GM10248 (cell line): ENCODE data around the gene ACER3.
A peak's percentile ranks its signal among the peaks of the same experiment; 100 is the strongest.

ENCODE experiments used
- CTCF ChIA-PET: fragments of 300-600 bp; sonication (Branson Sonifier 250); formaldehyde crosslinking; extraction: SDS; loops from one replicate; lab custom pipeline; 2021; ENCODE audit warnings: antibody characterized with exemption; lab: Yijun Ruan, JAX
- POLR2A ChIA-PET: fragments of 350-650 bp; sonication (Branson Sonifier 250); formaldehyde crosslinking; extraction: SDS; loops from one replicate; lab custom pipeline; 2020; ENCODE audit warnings: antibody characterized with exemption; lab: Yijun Ruan, JAX
- DNase-seq: peaks from one replicate; pipeline ENCODE4 v3.0.0; 2012; ENCODE audit errors: extremely low spot score
- TF ChIP-seq, protein P1 (sequence below): IDR thresholded peaks from 2 replicates; pipeline ENCODE4 v1.5.1; 2012; ENCODE audit warnings: mild to moderate bottlenecking, low read depth; ENCODE audit errors: extremely low read depth, missing control alignments, control extremely low read depth

Gene ACER3

DNA sequence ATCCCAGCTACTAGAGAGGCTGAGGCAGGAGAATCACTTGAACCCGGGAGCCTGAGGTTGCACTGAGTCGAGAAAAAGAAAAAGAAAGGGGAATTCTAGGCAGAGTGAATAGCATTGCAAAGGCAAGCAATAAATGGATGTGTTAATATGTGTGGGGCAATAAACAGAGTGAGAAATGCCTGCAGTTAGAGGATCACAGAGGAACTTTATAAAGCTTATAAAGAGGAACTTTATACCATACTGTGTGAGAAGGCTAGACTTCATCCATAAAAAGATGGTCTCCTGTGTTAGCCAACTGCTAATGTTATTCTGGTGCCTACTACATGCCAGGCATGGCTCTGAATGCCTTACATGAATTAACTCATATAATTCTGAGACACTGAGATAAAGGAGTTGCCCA, 174.3 kb downstream of the ACER3 start:
- TF ChIP-seq, protein P1, sequence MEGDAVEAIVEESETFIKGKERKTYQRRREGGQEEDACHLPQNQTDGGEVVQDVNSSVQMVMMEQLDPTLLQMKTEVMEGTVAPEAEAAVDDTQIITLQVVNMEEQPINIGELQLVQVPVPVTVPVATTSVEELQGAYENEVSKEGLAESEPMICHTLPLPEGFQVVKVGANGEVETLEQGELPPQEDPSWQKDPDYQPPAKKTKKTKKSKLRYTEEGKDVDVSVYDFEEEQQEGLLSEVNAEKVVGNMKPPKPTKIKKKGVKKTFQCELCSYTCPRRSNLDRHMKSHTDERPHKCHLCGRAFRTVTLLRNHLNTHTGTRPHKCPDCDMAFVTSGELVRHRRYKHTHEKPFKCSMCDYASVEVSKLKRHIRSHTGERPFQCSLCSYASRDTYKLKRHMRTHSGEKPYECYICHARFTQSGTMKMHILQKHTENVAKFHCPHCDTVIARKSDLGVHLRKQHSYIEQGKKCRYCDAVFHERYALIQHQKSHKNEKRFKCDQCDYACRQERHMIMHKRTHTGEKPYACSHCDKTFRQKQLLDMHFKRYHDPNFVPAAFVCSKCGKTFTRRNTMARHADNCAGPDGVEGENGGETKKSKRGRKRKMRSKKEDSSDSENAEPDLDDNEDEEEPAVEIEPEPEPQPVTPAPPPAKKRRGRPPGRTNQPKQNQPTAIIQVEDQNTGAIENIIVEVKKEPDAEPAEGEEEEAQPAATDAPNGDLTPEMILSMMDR, result no peak
- CTCF ChIA-PET, result interaction anchor here (1.9 to 3.9 kb wide), 5 partner anchors 10 to 116 kb away, joined by 7 to 24 read pairs (median 16); no protein-coding TSS in a partner anchor
- POLR2A ChIA-PET, result no interaction called here

DNA sequence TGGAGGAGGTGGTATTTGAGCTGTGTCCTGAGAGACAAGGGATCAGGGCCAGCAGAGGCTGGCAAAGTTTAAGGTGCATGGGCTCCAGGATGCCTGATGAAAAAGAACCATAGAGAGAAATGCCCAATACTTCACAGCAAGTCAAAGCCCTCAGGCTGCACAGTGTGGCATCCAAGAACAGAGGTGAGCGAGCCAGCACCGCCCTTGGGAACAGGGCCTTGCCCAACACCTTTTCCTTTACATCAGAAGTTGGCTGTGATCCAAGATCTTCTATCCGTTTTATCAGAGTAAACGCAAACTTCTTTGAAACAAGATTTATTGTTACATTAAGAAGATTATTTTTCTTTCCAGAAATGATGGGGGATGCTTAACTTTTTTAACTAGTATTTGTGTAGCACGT, 174.9 kb downstream of the ACER3 start:
- no peak for DNase-seq
- TF ChIP-seq, protein P1, result no peak
- ChIA-PET CTCF (interaction anchor here (1.2 to 3.9 kb wide), 6 partner anchors 10 to 117 kb away, joined by 3 to 24 read pairs (median 13); no protein-coding TSS in a partner anchor), POLR2A (no interaction called here)

More for the DNA sequence above, 174.3 kb downstream of the ACER3 start:
- DNase-seq, result no peak

DNA sequence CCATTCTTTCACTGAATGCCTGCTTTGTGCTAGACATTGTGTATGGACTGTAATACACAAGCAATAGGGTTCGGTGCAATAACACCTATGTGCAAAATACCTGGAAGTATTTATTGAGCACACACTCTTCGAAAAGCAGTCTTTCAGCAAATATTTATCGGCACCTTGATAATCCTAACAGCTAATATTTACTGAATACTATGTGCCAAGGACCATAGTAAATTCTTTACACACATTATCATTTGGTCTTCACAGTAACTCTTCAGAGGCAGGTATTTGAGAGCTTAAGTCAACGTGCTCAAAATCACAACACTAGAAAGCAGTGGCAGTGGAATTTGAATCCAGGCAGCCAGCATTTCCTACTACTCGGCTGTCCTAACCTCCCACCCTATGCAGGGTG, 175.7 kb downstream of the ACER3 start:
- POLR2A ChIA-PET, result no interaction called here
- no peak for DNase-seq
- TF ChIP-seq, protein P1, result no peak
- CTCF ChIA-PET, result interaction anchor here (1.2 to 3.9 kb wide), 7 partner anchors 9 to 117 kb away, joined by 3 to 24 read pairs (median 8); no protein-coding TSS in a partner anchor

DNA sequence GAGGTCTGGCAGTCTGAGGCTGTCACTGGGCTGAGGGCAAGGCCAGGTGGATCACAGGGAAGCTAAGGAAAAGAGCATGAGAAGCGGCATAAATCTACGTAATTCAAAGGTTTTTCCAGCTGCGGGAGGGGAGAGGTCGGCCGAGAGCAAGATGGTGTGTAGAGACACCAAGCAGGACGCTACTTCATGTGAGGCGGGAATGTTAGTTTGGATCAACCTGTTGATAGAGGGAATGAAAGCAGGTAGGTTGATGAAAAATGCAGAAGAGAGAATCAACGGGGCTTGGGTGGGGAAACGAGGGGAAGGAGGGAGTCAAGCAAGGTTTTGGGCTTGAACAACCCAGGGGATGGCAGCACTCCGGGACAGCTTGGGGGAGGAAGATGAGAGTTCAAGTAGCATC, 176.3 kb downstream of the ACER3 start:
- ChIA-PET POLR2A (no interaction called here), CTCF (interaction anchor here (1.2 to 3.9 kb wide), 7 partner anchors 8 to 118 kb away, joined by 3 to 24 read pairs (median 8); no protein-coding TSS in a partner anchor)
- TF ChIP-seq, protein P1, result no peak
- DNase-seq, result no peak

DNA sequence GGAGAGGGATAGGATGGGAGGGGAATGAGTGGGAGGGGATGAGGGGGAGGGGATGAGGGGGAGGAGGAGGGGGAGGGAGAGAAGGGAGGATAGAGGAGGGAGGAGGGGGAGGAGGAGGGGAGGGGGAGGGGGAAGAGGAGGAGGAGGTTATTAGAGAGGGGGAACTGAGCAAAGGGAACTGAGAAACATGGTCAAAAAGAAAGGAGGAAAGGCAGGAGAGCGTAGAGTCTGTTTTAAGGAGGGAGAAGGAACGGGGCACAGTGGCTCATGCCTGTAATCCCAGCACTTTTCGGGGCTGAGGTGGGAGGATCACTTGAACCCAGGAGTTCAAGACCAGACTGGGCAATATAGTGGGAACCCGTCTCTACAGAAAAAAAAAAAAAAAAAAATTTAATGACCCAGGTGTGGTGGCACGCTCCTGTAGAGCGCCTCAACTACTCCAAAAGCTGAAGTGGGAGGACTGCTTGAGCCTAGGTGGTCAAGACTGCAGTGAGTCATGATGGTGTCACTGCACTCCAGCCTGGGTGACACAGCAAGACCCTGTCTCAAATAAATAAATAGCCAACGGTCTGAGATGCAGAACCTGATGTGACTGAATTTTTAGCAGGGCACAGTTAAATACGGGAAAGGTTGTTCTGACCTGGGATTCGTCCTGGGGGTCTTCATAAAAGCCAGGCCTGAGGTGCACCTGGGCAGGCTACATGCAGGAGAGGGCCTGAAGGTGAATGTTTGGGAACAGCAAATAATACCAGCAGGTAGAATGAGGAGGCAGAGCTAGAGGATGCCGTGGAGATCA, 177.5 kb downstream of the ACER3 start:
- POLR2A ChIA-PET, result interaction anchor here (0.7 kb wide), 1 partner anchor 161 kb away, joined by 3 read pairs; no protein-coding TSS in a partner anchor
- CTCF ChIA-PET, result interaction anchor here (1.6 to 3.7 kb wide), 6 partner anchors 10 to 120 kb away, joined by 3 to 21 read pairs (median 10); no protein-coding TSS in a partner anchor
- DNase-seq, result no peak
- TF ChIP-seq, protein P1, result no peak

DNA sequence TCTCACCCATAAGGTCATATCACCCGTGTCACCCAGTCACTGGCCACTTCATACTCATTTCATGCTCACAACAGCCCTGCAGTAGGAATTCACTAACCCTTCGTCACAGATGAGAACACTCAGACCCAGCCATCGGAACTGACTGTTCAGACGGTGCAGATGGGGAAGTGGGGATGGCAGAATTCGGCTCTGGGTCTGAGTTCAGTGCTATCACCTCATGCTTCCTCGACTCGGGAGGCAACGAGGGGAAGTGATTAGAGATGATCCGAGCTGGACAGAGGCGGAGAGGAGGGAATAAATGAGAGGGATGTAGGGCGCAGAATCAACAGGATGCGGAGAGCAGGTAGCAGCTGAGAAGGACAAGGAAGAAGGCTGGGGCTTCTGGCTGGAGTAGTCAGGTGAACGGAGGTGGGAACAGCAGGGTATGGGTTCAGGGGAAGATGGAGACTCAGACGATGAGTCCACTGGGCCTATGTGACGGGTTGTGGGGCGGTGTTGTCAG, 178.2 kb downstream of the ACER3 start:
- peak; percentile 44 for DNase-seq
- POLR2A ChIA-PET, result no interaction called here

More for the DNA sequence above, 178.2 kb downstream of the ACER3 start:
- TF ChIP-seq, protein P1, result no peak
- CTCF ChIA-PET, result interaction anchor here (1.0 to 3.7 kb wide), 7 partner anchors 12 to 121 kb away, joined by 3 to 18 read pairs (median 7); no protein-coding TSS in a partner anchor
